ENCODE results near the gene STAT5B.
A peak's percentile ranks its signal among the peaks of the same experiment; 100 is the strongest.
"Not testable (repeated sequence)": the region's sequence is repeated elsewhere in the genome, so short reads cannot be mapped to it uniquely, and the experiment has no call there.

STAT5B gene

GRCh38 chr17:42271006-42271778 is 5.0 kb downstream of the STAT5B start:
- no peak for DNase-seq

GRCh38 chr17:42270596-42270995 is 5.6 kb downstream of the STAT5B start:
- DNase-seq: no peak

- no peak for DNase-seq
These were observed 6.0 kb downstream of the STAT5B start for GRCh38 chr17:42270170-42270535.

- no peak for DNase-seq
These were observed 8.0 kb downstream of the STAT5B start for GRCh38 chr17:42268236-42268635.

GRCh38 chr17:42266918-42267766 is 9.0 kb downstream of the STAT5B start:
- DNase-seq: no peak

- DNase-seq: no peak
These were observed 9.7 kb downstream of the STAT5B start for GRCh38 chr17:42266462-42266861.

- not testable (repeated sequence) for DNase-seq
These were observed 11.8 kb downstream of the STAT5B start for GRCh38 chr17:42264366-42264765.

GRCh38 chr17:42260318-42260717 is 15.9 kb downstream of the STAT5B start:
- no peak for DNase-seq

GRCh38 chr17:42255445-42255844 is 20.7 kb downstream of the STAT5B start:
- DNase-seq: no peak

GRCh38 chr17:42253578-42253977 is 22.6 kb downstream of the STAT5B start:
- peak in 1 of 58 donors; percentile 6 for DNase-seq

GRCh38 chr17:42252597-42253550 is 23.3 kb downstream of the STAT5B start:
- DNase-seq: peak in 1 of 58 donors; percentile 47

- DNase-seq: no peak
These were observed 25.1 kb downstream of the STAT5B start for GRCh38 chr17:42251115-42251514.

- no peak for DNase-seq
These were observed 26.3 kb downstream of the STAT5B start for GRCh38 chr17:42249681-42250446.

GRCh38 chr17:42248351-42249179 is 27.6 kb downstream of the STAT5B start:
- peak in 56 of 58 donors; percentile 2 to 91 (median 74) for DNase-seq

- no peak for DNase-seq
These were observed 28.5 kb downstream of the STAT5B start for GRCh38 chr17:42247734-42248133.

GRCh38 chr17:42246515-42246914 is 29.7 kb downstream of the STAT5B start:
- DNase-seq: no peak

- not testable (repeated sequence) for DNase-seq
These were observed 31.0 kb downstream of the STAT5B start for GRCh38 chr17:42245183-42245582.

- DNase-seq: not testable (repeated sequence)
These were observed 32.1 kb downstream of the STAT5B start for GRCh38 chr17:42244116-42244515.

- no peak for DNase-seq
These were observed 32.7 kb downstream of the STAT5B start for GRCh38 chr17:42243493-42243982.

Data from anterior cingulate cortex (tissue), 58 donors.